B cell (primary cell): ENCODE measurements around the gene NMNAT1. TPM values are rescaled to one million over a fixed set of nuclear protein-coding genes. Genes with fewer than 3 reads are reported as not detected.

ENCODE experiments used
- ATAC-seq: fragments of 200-7000 bp; cut with Tn5 transposase; one replicate; pipeline ENCODE4 v1.10.0; 2021; ENCODE audit warnings: low read depth, mild to moderate bottlenecking, moderate number of reproducible peaks, moderate library complexity
- CTCF ChIA-PET: fragments of 350-600 bp; sonication (Branson Sonifier 250); formaldehyde crosslinking; loops from one replicate; lab custom pipeline; 2021; ENCODE audit warnings: antibody characterized with exemption, inconsistent platforms; lab: Charles Lee
- POLR2A ChIA-PET: fragments of 350-600 bp; sonication (Branson Sonifier 250); formaldehyde crosslinking; loops from one replicate; lab custom pipeline; 2021; ENCODE audit warnings: antibody characterized with exemption; lab: Charles Lee
- DNase-seq: peaks from one replicate; pipeline ENCODE4 v3.0.0; 2013
- H2AFZ ChIP-seq: 2 replicates; pipeline ENCODE4 v1.6.1; 2012; ENCODE audit warnings: mild to moderate bottlenecking, low read depth, low read length; ENCODE audit not compliant: insufficient read depth, poor library complexity, severe bottlenecking
- H3K27ac ChIP-seq, 2 donors: 1 replicate in 1 of 2; 2 replicates in 1 of 2; pipeline ENCODE4 v1.5.1; 2012 to 2013; ENCODE audit warnings: low read length in 2 of 2, mild to moderate bottlenecking in 2 of 2, moderate library complexity in 1 of 2
- H3K27me3 ChIP-seq, 4 experiments: fragments of 200-600 bp in 1 of 4; sonication (generic) in 1 of 4; replicated peaks in 1 of 4; 1 replicate in 2 of 4; 2 replicates in 2 of 4; pipeline versions ENCODE4 v1.6.1 to v1.7.0; 2013 to 2016; ENCODE audit warnings: low read length in 3 of 4, mild to moderate bottlenecking in 2 of 4, mixed read lengths in 1 of 4, moderate library complexity in 1 of 4; ENCODE audit not compliant: insufficient read depth in 4 of 4, control insufficient read depth in 3 of 4; ENCODE audit errors: control extremely low read depth in 1 of 4
- H3K36me3 ChIP-seq, 2 experiments: replicated peaks in 1 of 2; 1 replicate in 1 of 2; 2 replicates in 1 of 2; pipeline versions ENCODE4 v1.6.1 to v1.7.1; 2013; ENCODE audit warnings: low read length in 1 of 2; ENCODE audit not compliant: insufficient read depth in 2 of 2, control insufficient read depth in 1 of 2; ENCODE audit errors: control extremely low read depth in 1 of 2, extremely low read depth in 1 of 2
- H3K4me1 ChIP-seq, 2 donors: fragments of 200-600 bp in 1 of 2; sonication (generic) in 1 of 2; 1 replicate in 1 of 2; 2 replicates in 1 of 2; pipeline versions ENCODE4 v1.5.1 to v1.6.1; 2013 to 2017; ENCODE audit warnings: low read length in 2 of 2; ENCODE audit not compliant: control insufficient read depth in 2 of 2, insufficient read depth in 2 of 2
- H3K4me2 ChIP-seq: replicated peaks from 2 replicates; pipeline ENCODE3; 2012; ENCODE audit warnings: mild to moderate bottlenecking, low read depth, low read length; ENCODE audit not compliant: poor library complexity, severe bottlenecking
- H3K4me3 ChIP-seq, 5 experiments: fragments of 200-600 bp in 1 of 5; sonication (generic) in 1 of 5; 1 replicate in 3 of 5; 2 replicates in 2 of 5; pipeline versions ENCODE4 v1.5.1 to v1.7.0; 2011 to 2016; ENCODE audit warnings: low read length in 4 of 5, mild to moderate bottlenecking in 4 of 5, low read depth in 2 of 5, control low read depth in 1 of 5, moderate library complexity in 1 of 5; ENCODE audit not compliant: insufficient read depth in 1 of 5; ENCODE audit errors: control extremely low read depth in 1 of 5, extremely low read depth in 1 of 5
- H3K79me2 ChIP-seq: fragments of 200-600 bp; sonication (generic); one replicate; pipeline ENCODE4 v1.6.0; 2016; ENCODE audit warnings: low read length; ENCODE audit not compliant: control insufficient read depth, insufficient read depth
- H3K9ac ChIP-seq: fragments of 200-600 bp; sonication (generic); 2 replicates; pipeline ENCODE4 v1.6.1; 2017; ENCODE audit warnings: mild to moderate bottlenecking, low read length, moderate library complexity
- H3K9me3 ChIP-seq, 3 donors: one replicate each; pipeline versions ENCODE4 v1.6.1 to v1.7.1; 2013; ENCODE audit warnings: low read length in 2 of 3; ENCODE audit not compliant: control insufficient read depth in 2 of 3, insufficient read depth in 1 of 3; ENCODE audit errors: control extremely low read depth in 1 of 3
- H4K20me1 ChIP-seq: 2 replicates; pipeline ENCODE4 v1.6.0; 2012; ENCODE audit warnings: mild to moderate bottlenecking, low read length; ENCODE audit not compliant: insufficient read depth, control insufficient read depth, poor library complexity, severe bottlenecking
- H3K27ac Mint-ChIP-seq: one replicate; pipeline ENCODE4 v1.8.0; 2021; ENCODE audit warnings: mixed read lengths
- H3K27me3 Mint-ChIP-seq: one replicate; pipeline ENCODE4 v1.8.0; 2021; ENCODE audit warnings: mixed read lengths
- H3K4me1 Mint-ChIP-seq: one replicate; pipeline ENCODE4 v1.8.0; 2021; ENCODE audit warnings: mixed read lengths
- H3K4me3 Mint-ChIP-seq: one replicate; pipeline ENCODE4 v1.8.0; 2021; ENCODE audit warnings: mixed read lengths
- H3K9me3 Mint-ChIP-seq: one replicate; pipeline ENCODE4 v1.8.0; 2022; ENCODE audit warnings: mixed read lengths; ENCODE audit not compliant: insufficient read depth
- CTCF ChIP-seq: fragments of 200-600 bp; IDR thresholded peaks from one replicate; pipeline ENCODE4 v1.8.0; 2022; ENCODE audit warnings: antibody characterized with exemption, mild to moderate bottlenecking
- EZH2 ChIP-seq: IDR thresholded peaks from 2 replicates; pipeline ENCODE4 v1.6.1; 2012; ENCODE audit warnings: borderline replicate concordance, low read depth, mild to moderate bottlenecking, moderate library complexity, low read length; ENCODE audit not compliant: insufficient read depth, poor library complexity, severe bottlenecking
- WGBS: methylation state at CpG from one replicate; pipeline ENCODE4 v1.1.5; 2013; ENCODE audit warnings: missing lambda C conversion rate; ENCODE audit not compliant: insufficient coverage; 5-methylcytosine and 5-hydroxymethylcytosine counted together
- intact Hi-C: fragments of 100-400 bp; cut with micrococcal nuclease; formaldehyde crosslinking; loops from one replicate; pipeline ENCODE4 v1.10.0; 2022
- polyA plus RNA-seq: library from polyadenylated mRNA; depleted of rRNA; stranded (reverse); fragments of >200 nt; gene quantifications from 2 replicates; pipeline ENCODE4 v1.2.3, GENCODE V29; 2012
- total RNA-seq, 2 donors: library from RNA; stranded (reverse); fragments of 120-200 nt in 1 of 2; gene quantifications; 1 replicate in 1 of 2; 2 replicates in 1 of 2; pipeline versions ENCODE4 v1.2.3 to v1.2.4, GENCODE V29; 2013 to 2022

NMNAT1 gene
- total and polyA plus RNA-seq, 2 donors (not counting 1 experiment from before 2014, with no cell fraction given), result 4.5 to 8.0 TPM

GRCh38 chr1:9960706-9961562 is 17.7 kb downstream of the NMNAT1 start:
- Histone ChIP-seq H3K9me3 (no peaks in the 10 kb centered on the region), H3K9ac (peak overlapping the region; percentile 57), H3K36me3 (peaks cover 0 to 3% of the 10 kb centered on the region in 2 experiments), H4K20me1 (no peaks in the 10 kb centered on the region), H3K4me2 (peak overlapping the region; percentile 61), H3K4me1 (peaks cover 11 to 14% of the 10 kb centered on the region in 2 donors), H2AFZ (peak overlapping the region; percentile 69), H3K27me3 (no peaks in the 10 kb centered on the region), H3K27ac (peak overlapping the region; percentile 2 to 44), H3K79me2 (peaks cover 26% of the 10 kb centered on the region), H3K4me3 (peak overlapping the region in 2 of 5 experiments; percentile 13 to 46)
- CTCF ChIA-PET, result interaction anchor here (0.6 to 4.7 kb wide), 6 partner anchors 10 to 930 kb away, joined by 3 to 33 read pairs (median 3); partner anchors contain the start of gene CENPS
- ATAC-seq (peak; percentile 99), DNase-seq (peak; percentile 73)
- Mint-ChIP-seq H3K4me3 (peak overlapping the region; percentile 66), H3K27me3 (no peaks in the 10 kb centered on the region), H3K27ac (peak overlapping the region; percentile 85), H3K4me1 (peaks cover 13% of the 10 kb centered on the region), H3K9me3 (no peaks in the 10 kb centered on the region)
- intact Hi-C loops, result loop anchor here (1.0 kb wide), 1 partner anchor 11 kb away; no protein-coding TSS in a partner anchor
- 43% methylated on average over 5 of the region's 12 CpGs for WGBS
- POLR2A ChIA-PET, result interaction anchor here (0.7 to 1.5 kb wide), 2 partner anchors 10 to 13 kb away, joined by 8 to 14 read pairs; no protein-coding TSS in a partner anchor
- no peak for TF ChIP-seq CTCF
- TF ChIP-seq EZH2, result no peak

GRCh38 chr1:9984253-9984652 is 41.0 kb downstream of the NMNAT1 start:
- peaks cover 2 to 13% of the 10 kb centered on the region in 2 experiments for H3K36me3 ChIP-seq
- no peak overlapping the region for H2AFZ ChIP-seq
- no peaks in the 10 kb centered on the region for H3K27me3 ChIP-seq
- H3K9me3 ChIP-seq, result no peaks in the 10 kb centered on the region
- DNase-seq (no peak), ATAC-seq (no peak)
- POLR2A ChIA-PET, result no interaction called here
- H3K27ac ChIP-seq, result no peak overlapping the region
- 98% methylated on average over 4 of the region's 5 CpGs for WGBS
- H3K9me3 Mint-ChIP-seq, result no peaks in the 10 kb centered on the region
- H3K4me3 ChIP-seq, result no peak overlapping the region
- no peaks in the 10 kb centered on the region for H3K79me2 ChIP-seq
- H3K4me1 ChIP-seq, result no peaks in the 10 kb centered on the region
- H3K27ac Mint-ChIP-seq, result no peak overlapping the region
- no peak overlapping the region for H3K4me3 Mint-ChIP-seq
- H4K20me1 ChIP-seq, result no peaks in the 10 kb centered on the region
- H3K4me1 Mint-ChIP-seq, result no peaks in the 10 kb centered on the region
- no peak overlapping the region for H3K9ac ChIP-seq
- H3K4me2 ChIP-seq, result no peak overlapping the region
- CTCF ChIA-PET, result no interaction called here
- H3K27me3 Mint-ChIP-seq, result no peaks in the 10 kb centered on the region
- intact Hi-C loops, result no loop called here
- no peak for TF ChIP-seq CTCF
- no peak for TF ChIP-seq EZH2
